A172 (cell line): ENCODE results near the gene TRIO. TPM values are rescaled to one million over a fixed set of nuclear protein-coding genes. Genes with fewer than 3 reads are reported as not detected.

ENCODE experiments used
- DNase-seq: peaks from one replicate; pipeline ENCODE4 v3.0.0-alpha.2; 2015; ENCODE audit warnings: low spot score
- total RNA-seq: library from RNA; depleted of rRNA; stranded (reverse); fragments of >200 nt; shearing (Covaris generic); gene quantifications from 2 replicates; pipeline ENCODE4 v1.2.3, GENCODE V29; 2014

Gene TRIO
- total RNA-seq, 1 experiment from 2014 or later, result 180 TPM

DNA sequence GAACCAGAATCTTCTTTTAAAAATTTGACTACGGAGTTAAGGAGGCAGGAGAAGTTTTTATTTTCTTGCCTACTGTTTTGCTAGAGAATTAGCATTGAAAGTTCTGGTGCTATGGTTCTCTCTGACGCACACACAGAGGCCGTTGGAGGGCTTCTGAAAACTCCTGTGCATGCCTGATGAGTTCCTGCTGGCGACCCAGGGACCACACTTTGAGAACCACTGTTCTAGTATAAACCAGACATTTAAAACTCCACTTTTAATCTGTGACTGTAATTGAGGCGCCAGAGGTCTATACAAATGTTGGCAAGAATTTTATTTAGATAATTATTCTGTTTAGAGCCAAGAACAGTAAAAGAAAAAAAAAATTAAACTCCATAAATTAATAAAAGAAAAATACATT lies 338.9 kb downstream of the TRIO start:
- no peak for DNase-seq

DNA sequence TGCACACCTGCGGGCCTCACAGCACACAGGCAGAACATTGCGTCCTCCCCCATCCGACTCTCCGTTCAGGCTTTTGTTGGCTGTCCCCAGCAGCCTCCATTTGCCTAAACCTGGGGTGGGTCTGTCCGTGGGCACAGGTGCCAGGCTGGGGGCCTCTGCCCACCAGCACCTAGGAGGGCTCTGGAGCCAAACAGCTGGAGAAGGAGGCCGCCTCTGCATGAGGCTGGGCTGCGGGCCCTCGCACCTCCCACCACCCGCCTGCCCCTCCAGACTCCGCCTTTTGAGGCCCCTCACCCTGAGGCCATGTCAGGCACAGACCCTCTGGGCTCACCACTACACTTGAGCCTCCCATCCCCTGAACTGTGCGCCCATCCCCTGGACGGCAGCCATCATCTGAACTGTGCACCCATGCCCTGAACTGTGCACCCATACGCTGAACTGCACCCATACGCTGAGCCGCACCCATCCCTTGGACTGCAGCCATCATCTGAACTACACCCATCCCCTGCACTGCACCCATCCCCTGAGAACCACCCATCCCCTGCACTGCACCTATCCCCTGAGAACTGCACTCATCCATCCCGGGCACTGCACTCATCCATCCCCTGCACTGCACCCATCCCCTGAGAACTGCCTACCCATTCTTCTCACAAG lies 340.5 kb downstream of the TRIO start:
- DNase-seq, result no peak

DNA sequence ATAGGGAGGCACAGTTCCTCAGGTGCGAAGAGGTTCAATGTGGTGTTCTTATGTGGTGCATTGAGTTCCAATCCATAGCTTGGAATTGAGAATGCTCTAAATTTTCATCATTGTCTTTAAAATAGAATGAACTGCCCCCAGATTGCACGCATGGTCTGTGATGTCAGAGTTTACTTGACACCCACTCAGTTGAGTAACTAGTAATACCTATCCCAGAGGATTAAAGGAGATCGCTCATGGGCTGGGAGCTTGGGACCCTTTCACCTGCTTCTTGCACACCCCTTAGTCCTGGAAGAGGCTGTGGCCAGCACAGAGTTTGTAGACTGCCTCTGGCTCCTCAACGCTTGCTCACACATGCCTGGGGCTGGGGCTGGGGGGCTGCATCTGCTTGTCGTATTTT lies 343.3 kb downstream of the TRIO start:
- DNase-seq, result no peak

DNA sequence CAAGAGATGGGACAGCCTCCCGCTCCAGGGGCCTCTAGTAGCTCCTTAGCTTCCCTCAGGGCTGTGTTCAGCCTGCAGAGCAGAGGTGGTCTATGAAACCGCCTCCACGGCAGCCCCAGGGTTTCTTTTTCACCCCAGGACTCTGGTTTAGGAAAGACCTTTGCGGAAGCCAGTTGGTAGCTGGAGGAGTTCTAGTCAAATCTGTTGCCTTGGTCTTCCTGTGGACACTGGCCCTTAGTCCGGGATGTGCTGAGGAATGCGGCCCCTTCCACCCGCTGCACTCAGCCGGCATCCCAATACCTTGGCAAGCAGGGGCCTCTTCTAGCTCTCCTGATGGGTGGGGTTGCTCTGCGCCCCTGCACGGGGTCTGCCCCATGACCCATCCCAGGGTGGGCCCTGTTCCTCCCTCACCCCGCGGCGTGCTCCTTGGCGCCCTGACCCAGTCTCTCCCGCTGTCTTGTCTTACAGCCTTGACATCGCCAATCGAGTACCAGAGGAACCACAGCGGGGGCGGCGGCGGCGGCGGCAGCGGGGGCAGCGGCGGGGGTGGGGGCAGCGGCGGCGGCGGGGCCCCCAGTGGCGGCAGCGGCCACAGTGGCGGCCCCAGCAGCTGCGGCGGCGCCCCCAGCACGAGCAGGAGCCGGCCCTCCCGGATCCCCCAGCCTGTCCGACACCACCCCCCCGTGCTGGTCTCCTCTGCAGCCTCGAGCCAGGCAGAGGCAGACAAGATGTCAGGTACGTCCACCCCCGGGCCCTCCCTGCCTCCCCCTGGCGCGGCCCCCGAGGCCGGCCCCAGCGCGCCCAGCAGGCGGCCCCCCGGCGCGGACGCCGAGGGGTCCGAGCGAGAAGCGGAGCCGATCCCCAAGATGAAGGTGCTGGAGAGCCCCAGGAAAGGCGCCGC lies 344.1 kb downstream of the TRIO start:
- DNase-seq, result no peak

DNA sequence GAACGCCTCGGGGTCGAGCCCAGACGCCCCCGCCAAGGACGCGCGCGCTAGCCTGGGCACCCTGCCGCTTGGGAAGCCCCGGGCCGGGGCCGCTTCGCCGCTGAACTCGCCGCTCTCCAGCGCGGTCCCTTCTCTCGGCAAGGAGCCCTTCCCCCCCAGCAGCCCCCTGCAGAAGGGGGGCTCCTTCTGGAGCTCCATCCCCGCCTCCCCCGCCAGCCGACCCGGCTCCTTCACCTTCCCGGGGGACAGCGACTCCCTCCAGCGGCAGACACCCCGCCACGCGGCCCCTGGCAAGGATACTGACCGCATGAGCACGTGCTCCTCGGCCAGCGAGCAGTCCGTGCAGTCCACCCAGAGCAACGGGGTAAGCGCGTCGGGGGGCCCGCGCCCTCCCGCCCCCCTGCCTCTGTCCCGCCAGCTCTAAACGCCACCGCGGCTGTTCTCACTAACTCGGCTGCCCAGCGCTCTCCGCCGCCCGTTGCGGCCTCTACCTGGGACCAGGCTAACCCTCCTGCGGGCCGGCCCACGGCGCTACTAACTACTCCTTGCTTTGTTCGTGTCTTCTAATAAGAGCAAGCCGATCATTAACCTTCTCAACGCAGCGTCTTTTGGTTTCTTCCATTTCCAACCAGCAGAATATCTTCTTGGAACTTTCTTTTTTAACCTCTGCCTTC lies 344.9 kb downstream of the TRIO start:
- no peak for DNase-seq

DNA sequence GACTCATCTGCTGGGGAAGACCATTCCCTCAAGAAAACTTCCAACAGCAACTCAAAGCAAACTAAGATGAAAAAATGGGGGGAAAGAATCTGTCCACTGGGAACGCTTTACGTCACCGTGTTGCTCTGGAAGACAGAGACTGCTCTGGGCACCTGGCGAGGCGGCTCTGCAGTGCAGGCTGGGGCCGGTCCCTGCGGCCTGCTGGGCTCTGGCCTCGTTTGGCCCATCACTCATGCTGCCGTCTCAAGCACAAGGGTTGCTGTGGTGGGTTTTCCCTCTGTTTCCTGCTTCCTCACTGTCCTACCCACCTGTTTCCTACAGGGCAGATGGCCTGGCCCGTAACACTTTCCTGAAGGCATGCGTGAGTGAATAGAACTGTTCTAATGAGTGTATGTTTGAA lies 345.6 kb downstream of the TRIO start:
- DNase-seq, result no peak

DNA sequence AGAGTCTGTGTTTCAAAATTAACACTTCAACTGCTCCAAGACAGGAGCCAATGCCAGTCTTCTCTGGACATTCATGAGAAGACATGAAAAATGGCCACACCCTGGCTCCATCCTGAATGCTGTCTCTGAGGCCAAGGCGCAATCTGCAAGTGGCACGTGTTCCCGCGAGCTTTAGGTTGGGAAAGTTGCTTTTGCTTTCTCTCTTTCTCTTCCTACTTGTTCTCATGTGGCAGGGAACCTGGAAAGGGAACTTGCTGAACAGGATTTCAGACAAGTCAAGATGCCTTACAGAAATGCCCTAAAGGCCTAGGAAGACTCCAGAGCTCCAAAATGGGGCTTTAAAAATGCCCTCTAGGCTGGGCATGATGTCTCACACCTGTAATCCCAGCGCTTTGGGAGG lies 346.5 kb downstream of the TRIO start:
- no peak for DNase-seq

DNA sequence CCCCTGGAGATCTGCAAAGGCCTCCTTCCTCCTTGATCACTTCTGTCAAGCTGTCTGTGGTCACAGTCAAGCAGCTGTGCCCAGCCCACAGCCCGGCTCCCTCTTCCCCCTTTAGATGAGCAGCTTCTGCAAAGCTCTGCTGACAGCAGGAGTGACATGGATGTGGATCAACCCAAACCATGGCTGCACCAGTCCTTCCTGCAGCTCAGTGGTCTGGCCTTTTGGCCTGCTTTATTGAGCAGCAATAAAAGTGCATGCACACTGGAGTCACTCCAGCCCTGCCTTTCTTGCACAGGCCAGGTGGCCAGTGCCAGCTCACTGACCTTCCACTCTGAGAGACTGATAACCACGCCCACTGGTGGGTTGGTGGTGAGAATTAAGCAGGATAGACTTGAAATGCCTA lies 347.2 kb downstream of the TRIO start:
- no peak for DNase-seq

DNA sequence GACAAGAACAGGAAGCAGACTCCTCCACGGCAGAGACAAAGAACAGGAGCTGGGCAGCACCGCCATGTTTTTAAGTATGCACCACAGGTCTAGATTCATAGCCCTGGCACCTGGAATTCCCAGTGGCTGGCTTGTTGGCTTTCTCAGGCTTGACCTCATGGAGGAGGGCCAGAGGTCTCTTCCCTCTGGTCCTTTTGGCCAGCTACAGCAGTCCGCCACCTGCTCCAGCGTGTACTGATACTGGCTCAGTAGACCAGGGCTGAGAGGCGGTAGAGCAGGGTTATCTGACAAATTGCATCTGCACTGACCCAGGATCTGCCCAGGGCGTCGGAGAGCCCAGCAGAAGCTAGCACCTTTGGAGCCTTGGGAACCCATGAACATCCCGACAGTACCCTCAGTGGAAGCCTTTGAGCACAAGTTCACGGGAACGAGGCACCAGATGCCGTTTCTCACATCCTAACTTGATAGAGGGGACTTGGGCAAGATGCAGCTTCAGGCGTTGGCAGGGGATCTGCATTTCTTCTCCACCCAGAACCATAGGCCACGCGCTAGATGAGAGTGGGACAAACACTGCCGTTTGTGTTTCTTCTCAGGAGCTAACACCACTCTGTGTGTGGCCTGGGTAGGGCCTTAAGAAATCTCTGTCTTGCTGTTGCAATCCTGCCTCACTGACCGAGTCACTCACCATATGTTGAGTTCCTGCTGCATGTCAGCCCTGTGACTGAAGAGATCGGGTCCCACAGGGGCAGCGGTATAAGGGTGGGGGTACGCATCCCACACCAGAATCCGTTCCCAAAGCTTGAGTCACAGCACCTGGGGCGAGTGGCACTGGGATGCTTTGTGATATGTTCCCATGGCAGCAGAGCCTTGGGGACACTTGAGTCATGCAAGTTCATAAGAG lies 348.1 kb downstream of the TRIO start:
- DNase-seq, result no peak

DNA sequence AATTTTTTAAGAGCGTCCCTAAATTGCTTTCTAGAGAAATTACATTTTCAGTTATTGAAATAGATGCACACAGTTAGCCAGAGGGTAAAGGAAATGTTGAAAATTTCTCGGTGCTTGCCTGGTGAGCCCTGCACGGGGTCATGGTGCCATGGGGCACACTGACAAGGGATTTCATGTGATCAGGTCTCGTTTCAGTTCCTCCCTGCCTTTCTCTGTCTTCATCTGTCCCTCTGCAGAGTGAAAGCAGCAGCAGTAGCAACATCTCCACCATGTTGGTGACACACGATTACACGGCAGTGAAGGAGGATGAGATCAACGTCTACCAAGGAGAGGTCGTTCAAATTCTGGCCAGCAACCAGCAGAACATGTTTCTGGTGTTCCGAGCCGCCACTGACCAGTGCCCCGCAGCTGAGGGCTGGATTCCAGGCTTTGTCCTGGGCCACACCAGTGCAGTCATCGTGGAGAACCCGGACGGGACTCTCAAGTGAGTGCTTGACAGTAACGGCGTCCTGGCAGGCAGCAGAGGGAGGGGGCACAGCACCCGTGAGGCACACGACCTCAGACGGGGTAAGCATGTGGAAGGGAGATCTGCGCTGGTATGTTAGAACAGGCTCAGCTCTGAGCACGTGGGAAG lies 349.3 kb downstream of the TRIO start:
- no peak for DNase-seq

DNA sequence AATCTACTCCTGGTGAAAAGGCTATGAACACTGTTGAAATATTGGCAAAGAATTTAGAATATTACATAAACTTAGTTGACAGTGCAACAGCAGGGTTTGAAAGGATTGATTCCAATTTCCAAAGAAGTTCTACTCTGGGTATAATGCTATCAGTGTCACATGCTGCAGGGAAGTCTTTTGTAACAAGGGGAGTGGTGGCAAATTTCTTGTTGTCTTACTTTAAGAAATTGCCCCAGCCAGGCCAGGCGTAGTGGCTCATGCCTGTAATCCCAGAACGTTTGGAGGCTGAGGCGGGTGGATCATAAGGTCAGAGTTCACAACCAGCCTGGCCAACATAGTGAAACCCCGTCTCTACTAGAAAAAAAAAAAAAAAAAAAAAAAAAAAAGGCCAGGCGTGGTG lies 352.2 kb downstream of the TRIO start:
- DNase-seq, result no peak

DNA sequence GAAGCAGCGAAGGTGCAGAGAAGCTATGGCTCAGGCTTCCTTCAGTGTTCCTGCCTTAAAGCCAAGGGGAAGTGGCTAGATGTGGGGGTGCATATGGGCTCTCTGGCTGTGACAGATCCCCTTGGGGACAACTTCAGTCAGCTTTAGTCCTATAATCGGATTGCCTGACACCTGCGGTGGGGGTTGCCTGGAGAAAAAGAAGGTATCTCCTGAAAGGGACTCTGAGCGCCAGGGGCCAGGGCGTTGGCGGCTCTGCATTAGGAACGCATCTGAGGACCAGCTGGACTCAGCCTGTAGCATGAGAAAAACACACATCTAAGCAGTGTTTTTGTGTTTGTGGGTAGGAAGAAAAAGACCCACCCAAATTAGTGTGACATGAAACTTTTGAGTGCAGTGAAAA lies 354.2 kb downstream of the TRIO start:
- no peak for DNase-seq

DNA sequence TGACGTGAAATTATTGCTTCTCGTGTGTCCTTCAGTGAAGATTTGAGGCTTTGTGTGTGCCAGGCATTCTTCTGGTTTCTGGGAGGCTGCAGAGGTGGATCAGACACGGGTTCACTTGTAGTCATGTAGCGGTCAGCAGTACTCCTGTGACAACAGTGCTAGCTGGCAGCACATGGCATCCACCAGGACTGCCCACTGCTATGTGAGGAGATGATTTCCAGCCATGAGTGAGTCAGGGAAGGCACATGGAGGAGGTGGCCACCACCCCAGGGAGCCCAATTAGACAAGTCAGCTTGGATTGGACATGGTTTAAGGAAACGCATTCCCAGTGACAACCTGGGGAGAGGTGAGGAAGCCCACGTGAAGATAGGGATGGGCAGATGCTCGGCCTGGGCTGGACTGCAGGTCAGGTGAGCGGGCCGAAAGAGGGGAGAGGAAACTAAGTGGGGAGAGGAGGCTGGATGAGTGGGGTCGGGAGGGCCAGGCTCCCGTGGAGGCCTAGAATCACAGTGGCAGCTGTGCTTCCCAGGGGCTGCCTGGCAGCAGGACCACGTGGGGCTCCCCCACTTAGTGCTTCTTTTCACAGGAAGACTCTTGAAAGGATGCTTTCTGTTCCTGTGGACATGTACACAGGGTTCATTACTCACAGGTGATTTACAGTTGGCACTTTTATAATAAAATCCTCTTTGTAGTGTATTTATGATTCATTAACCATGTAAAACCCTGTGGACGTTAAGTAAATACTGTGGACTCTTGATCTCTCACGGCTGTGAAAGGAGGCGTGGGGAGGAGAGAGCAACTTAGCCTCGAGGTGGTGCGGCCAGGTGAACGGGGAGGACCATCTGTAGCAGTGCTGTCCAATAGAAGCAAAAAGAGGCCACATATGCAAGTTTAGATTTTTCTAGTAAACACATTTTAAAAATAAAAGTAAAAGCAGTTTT lies 358.5 kb downstream of the TRIO start:
- peak; percentile 33 for DNase-seq

DNA sequence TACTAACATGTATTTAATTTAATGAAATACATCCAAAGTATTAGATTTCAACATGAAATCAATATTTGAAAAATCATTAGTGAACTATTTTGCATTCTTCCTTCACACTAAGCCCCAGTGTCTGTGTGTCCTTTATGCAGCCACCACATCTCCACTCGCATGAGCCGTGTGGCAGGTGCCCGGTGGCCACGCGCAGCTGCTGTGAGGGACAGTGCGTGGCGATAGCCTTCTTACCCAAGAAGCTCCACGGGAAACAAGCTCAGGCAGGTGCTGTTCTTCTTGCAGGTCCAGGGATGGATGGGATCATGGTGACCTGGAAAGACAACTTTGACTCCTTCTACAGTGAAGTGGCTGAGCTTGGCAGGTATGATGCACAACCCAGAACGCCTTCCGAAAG lies 359.1 kb downstream of the TRIO start:
- DNase-seq, result no peak

DNA sequence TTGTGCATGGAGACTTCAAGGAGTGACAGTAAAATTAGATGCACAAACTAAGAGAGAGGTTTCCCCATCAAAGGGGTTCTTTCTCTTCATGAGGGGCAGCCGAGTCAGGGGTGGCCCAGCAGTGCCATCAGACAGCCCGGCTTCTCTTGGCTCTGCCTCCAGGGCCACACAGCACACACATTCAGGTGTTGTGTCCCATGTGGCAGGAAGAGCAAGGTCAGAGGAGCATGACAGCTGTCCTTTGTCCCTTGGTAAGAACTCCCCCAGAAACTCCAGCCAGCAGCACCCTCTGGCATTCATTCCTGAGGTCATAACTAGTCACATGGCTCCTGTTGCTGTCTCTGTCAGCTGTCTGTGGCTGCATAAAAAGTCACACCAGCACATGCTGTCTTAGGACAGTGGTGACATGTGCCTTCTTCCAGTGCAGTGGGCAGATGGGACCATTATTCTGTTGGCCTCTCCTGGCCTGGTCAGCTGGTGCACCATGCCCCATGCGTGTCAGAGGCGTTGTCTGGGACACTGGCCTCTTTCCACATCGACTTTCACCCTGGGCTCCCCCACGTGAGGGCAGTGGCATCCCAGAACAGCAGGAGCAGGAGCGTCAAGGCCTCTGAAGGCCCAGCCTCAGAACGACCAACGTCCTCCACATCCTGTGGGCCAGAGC lies 360.0 kb downstream of the TRIO start:
- DNase-seq, result no peak

DNA sequence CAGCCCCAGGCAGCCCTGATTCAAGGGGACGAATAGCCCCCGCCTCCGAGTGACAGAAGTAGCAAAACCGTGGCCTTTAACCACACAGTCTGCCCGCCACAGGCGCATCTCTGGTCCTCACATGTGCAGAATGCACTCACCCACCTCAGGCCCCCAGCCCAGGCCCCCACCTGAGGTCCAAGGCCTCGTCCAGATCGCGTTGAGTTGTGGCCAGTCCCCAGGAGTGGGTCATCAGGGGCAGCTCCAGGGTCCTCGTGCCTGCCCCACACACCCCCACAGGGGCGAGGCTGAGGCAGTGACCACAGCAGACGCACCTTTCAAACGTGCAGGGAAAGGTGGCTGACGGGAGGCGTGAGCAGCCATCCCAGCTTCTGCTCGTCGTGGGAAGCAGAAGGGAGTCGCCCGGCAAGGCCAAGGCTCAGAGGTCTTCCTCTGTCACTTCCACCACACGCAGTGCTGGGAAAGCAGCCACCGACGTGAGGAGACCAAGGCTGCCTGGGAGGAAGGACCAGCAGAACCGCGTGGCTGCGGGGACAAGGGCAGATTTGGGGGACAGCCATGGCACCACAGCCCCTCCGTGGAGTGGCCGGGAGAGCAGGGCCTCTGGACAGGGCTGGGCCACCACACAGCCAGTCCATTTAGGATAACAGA lies 360.7 kb downstream of the TRIO start:
- DNase-seq, result no peak

DNA sequence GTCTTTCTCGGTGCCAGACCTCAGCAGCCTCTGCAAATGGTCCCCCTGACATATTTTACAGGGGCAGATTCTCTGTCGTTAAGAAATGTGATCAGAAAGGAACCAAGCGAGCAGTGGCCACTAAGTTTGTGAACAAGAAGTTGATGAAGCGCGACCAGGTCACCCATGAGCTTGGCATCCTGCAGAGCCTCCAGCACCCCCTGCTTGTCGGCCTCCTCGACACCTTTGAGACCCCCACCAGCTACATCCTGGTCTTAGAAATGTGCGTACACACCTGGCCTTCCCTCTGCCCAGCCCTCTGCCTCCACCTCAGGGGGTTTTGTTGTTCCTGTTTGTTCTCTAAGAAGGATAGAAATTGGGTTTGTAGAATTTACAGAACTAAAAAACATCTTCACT lies 361.2 kb downstream of the TRIO start:
- no peak for DNase-seq

DNA sequence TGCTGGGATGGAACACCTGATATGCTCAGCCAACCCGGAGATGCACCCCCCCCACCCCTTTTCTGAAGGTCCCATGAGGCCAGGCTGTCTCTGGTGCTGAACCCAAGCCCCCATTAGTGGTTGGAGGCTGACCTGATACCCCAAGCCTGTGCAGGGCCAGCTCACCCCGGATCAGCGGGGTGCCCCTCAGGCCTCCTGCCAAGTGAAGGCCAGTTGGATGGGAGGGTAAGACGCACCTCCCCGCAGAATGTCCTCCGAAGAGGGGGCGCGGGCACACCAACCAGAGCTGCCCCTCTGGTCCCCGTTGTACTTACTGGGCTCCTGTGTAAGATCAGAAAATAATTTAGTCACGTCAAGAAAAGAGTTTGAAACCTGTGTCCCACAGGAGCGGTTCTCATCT lies 361.7 kb downstream of the TRIO start:
- no peak for DNase-seq
